GM21423 (cell line): Measurements from ENCODE around the gene PTAFR.
A peak's percentile ranks its signal among the peaks of the same experiment; 100 is the strongest.

Source experiments
- ATAC-seq: cut with Tn5 transposase; IDR thresholded peaks from one replicate; pipeline ENCODE4 v1.9.1; 2021; ENCODE audit warnings: mild to moderate bottlenecking, moderate library complexity; ENCODE audit not compliant: unreplicated experiment

Gene PTAFR, protein sequence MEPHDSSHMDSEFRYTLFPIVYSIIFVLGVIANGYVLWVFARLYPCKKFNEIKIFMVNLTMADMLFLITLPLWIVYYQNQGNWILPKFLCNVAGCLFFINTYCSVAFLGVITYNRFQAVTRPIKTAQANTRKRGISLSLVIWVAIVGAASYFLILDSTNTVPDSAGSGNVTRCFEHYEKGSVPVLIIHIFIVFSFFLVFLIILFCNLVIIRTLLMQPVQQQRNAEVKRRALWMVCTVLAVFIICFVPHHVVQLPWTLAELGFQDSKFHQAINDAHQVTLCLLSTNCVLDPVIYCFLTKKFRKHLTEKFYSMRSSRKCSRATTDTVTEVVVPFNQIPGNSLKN

DNA sequence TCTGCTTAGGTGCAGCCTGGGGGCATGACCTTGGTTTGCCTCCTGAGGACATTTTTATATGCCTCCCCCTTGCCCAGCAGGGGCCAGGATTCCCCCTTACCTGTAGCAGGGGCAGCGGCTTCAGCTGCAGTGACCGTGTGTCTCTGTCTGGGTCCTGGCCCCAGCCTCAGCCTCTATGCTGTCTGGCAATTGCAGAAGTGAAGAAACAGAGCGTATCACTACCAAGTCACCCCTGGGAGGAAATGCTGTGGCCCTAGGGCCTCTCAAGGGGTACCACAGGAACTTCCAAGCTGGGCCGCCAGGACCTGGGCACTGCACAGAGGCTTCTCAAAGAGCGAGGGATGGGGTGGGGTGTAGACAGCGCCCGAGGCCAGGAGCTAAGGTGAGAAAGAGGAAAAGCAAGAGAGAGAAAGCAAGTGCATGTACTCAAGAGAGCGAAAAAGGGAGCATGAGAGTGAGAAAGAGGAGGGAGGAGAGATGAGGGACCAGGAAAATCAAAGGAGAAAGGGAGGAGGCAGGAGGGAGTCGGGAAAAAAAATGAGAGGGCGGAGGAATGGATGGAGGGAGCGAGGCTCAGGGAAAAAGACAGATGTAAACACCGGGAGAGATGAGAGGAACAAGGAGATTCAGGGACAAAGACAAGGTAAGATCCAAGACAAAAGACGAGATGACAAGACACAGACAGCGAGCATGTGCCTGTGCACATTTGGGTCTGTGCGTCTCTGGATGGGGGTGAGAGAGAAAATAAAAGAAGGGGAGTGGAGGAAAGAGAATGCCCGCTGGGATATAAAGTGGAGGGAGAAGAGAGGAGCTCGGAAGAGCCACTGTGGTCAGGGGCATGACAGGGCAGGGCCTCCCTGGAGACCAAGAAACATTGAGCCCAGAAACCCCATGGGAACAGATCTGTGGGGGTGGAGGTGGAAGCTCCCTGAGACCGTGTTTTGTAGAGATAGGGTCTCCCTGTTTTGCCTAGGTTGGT, at the start of gene PTAFR:
PTAFR (minus strand) TSS at position 199 of the 979 bp plus-strand sequence. CDS start 25,669 bp downstream, outside the sequence.
- ATAC-seq = no peak

DNA sequence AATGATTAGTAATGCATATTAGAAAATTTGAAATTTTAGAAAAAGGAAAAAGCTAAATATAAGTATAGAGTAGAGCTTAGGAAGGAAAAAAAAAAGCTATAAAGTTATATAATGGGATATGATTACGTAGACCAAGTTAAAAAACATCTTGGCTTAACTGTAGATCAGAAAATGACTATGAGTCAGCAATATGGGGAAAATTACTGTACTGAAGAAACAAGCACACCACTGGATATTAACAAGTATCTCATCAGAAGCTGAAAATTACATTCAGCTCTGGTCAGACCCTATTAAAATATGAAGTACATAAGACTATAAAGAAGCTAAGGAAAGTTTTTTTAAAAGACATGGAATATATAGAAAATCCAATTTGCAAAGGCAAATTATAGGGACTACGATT, 36.8 kb upstream of the PTAFR start:
- ATAC-seq = no peak

DNA sequence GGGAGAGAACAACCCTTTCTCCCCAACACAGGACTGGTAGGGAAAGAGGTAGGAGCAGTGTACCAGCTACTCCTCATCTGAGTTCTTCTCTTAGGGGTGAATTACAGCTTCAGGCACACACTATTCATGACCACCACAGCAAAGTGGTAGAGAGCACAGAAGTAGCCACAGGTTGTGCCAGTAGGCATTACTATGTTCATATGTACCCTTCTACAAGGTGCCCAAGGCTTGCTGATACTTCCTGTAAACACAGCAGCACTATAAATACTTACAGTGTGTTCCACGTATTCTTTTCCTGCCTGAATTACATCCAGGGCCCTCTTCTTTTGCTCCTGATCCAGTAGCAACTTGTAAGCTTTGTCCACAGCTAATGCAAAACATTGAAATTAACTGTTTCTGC, 33.2 kb upstream of the PTAFR start:
- ATAC-seq = no peak

DNA sequence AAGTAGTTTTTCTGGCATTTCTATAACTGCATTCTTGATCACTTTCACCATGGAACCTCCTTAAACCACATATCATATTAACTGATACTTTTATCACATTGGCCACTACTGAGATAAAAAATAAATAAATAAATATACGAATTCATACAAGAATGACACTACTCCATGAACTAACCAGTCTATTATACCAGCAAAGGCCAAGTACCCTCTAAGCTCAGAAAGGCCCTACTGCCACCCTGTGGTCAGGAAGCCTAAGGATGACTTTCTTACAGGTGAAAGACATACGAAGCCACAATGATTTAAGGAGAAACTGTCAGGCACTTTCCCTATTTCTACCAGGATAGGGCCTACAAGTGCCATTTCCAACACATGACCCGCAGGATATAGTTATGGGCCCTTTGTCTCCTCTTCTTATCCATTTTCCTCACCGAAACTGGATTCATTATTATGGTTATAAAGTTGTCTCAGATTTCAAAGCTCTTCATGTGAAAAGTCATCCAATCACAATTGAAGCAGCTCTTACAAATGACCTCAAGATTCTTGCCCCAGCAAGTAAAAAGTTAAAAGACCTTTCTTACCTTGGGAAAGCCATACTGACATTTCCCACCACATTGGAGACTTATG, 32.4 kb upstream of the PTAFR start:
- no peak for ATAC-seq

DNA sequence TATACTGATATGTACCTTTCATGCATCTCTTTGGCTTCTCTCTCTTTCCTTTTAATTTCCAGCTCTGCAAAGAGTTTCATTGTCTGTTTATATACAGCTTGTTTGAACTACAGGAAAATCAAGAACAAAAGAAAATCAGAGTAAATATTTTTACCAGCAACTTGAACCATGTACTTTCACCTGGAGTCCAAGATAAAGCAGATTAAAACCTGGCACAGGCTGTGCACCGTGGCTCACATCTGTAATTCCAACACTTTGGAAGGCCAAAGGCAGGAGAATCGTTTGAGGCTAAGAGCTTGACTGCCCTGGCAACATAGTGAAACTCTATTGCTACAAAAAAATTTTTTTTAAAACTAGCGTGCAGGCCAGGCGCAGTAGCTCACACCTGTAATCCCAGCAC, 28.8 kb upstream of the PTAFR start:
- no peak for ATAC-seq

DNA sequence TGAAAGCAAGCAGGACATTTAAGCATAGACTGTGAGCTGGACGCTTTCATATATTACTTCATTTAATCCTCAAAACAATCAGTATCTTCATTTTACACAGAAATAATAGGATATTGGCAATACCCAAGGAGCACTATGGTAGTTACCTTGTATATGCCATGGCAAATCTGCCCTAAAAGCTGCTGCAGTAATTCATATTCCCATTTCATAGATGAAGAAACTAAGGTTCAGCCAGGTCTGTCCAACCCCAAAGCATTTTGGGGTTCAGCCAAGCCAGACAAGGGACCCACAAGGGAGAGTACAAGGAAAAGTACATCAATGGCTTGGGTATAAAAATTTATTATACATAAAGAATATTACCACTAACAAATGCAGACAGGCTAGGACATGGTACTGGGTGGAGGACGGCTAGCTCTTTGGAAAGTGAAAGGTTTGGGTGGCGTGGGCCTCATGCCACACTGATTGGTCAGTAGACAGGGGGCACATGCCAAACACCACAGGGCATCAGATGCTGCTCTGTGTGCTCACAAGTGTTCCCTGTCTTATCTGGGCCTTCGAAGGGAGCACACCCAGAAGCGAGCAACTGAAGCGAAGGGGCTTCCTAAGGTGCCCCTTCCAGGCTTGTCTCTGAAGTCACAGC, 23.9 kb upstream of the PTAFR start:
- ATAC-seq = no peak

DNA sequence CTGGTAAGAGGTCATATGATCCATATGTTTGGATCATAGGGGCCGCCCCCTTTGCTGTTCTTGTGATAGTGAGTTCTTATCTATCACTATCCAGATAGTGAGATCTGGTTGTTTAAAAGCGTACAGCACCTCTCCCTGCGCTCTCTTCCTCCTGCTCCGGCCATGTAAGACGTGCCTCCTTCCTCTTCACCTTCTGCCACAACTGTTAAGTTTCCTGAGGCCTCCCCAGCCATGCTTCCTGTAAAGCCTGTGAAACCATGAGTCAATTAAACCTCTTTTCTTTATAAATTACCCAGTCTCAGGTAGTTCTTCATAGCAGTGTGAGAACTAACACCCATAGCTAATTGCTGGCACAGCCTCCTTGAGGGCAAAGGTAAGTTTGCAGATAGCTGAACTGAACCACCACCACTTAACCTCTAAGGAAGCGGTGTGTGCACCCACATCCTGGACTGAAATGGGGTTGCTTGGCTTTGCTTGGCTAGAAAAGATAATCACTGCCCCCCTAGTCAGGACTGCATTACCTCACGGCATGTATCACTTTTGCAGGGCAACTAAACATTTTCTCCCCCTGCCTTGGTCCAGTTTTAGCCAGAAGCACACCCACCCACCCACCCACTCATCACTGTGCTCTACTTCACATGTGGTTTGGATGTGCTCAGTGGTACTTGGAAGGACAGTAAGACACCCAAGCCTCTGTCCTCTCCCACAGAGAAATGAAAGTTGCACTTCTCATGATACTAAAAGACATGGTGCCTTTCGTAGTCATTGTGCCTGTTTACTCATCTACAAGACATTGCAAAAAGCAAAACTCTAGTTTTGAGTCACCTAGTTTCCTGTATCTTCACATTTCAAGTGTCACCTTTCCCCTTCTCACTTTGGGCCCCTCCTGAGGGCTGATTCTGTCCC, 23.1 kb upstream of the PTAFR start:
- peak; percentile 68 for ATAC-seq

DNA sequence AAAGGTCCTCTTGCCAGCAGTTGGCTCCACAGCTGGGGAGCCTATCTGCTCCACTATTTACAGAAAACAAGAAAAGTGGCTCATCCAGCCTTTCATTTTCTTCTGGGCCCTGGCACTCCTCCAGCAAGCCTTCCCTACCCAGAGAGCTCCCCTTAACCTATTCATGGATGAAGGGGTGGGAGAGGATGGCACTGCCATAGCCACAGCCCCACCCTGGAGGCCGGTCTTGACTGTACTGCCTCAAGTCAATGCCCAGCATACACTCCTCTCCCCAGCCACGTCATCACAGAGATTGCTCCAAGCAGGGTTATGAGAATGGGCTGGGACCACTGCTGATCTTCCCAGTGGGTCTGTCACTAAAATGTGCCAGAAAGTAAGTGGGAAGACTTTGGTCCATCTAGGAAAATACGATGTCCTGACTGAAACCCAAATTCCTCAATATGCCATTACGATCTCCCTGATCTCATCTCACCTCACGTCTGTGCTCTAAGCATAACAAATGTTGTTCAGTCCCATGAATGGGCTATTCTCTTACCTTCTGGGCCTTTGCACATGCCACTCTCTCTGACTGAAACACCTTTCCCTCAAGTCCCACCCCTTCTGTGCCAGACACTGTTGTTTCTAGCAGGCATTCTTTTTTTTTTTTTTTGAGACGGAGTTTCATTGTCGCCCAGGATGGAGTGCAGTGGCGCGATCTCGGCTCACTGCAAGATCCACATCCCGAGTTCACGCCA, 21.4 kb upstream of the PTAFR start:
- ATAC-seq = no peak

DNA sequence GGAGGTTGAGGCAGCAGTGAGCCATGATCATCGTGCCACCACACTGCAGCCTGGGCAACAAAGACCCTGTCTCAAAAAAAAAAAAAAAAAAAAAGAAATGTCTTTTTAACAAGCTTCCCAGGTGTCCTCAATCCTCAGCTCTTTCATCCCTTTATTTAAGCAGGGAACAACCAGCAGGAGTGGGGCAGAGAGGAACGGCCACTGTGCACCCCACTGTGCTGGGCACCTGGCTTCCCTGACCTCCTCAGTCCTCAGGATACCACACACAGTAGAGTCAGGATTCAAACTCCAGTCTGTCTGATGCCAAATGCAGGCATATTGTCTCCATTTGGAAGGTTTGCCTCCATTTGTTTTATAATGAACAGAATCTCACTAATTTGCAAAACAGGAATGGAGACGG, 19.8 kb upstream of the PTAFR start:
- no peak for ATAC-seq

DNA sequence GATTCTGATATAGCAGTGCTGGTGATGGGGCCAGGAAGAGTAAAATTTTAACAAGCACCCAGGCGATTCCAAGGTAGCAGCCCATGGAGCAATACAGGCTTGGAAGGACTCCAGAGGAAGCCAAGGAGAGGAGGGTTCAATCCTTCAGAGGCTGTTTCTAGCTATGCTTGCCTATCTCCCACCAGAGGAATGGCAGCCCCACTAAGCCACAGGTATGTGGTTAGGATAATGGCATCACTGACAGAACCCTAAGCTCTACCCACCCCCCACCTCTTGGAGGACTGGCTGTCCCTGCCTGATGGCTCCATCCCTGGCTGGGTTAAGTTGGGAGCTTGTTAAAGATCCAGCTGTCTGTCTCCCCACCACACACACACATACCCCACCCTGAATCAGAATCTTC, 19.3 kb upstream of the PTAFR start:
- ATAC-seq = no peak

DNA sequence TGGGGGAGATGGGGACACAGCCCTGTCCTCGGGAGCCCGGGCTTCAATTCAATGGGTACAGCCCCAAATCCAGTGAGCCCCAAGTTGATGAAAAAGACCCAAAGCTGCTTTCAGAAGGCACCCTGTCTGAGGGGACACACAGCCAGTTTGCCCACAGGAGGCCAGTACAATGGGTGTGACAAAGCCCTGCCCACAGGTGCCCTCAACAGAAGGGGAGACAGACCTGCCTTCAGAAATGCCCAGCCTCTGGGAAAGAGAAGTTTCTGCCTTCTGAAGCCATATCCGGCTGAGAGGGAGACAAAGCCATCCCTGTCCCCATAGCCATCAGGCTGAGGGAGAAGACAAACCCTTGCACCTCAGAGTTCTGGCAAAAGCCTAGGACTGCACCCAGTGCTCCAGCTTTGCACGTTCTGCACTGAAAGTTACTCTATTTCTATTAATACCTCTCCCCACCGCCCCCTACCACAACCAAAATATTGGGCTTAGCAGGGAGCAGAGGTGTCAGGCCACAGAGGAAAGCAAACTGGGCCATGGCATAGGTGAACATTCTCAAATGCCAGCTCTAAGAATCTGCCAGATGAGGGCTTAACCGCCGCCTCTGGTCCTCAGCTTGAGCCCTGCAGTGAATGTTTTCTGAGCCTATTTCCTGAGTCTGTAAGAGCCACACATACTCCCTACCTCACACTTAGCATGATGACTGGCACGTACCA, 18.0 kb upstream of the PTAFR start:
- ATAC-seq = no peak

DNA sequence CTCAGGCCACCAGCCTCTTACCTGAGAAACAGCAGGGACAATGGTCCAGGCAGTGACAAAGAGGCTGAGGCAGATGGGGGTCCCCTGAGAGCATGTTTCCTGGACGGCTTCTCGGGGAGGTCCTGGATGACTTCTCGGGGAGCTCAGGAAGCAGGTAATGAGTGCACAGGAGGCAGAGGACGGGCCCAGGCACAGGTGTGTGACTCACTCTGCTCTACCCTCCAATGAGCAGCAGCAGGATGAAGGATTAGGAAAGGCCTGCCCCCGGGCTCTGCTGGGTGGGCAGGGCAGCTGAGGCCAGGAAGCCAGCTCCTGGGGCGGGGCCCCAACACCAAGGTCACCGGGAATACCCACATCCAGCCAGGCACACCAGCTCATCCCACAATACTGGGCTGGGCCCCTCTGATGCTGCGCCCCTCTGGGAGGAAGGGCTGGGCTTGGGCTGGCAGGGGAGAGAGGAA, 17.2 kb upstream of the PTAFR start:
- ATAC-seq = no peak

DNA sequence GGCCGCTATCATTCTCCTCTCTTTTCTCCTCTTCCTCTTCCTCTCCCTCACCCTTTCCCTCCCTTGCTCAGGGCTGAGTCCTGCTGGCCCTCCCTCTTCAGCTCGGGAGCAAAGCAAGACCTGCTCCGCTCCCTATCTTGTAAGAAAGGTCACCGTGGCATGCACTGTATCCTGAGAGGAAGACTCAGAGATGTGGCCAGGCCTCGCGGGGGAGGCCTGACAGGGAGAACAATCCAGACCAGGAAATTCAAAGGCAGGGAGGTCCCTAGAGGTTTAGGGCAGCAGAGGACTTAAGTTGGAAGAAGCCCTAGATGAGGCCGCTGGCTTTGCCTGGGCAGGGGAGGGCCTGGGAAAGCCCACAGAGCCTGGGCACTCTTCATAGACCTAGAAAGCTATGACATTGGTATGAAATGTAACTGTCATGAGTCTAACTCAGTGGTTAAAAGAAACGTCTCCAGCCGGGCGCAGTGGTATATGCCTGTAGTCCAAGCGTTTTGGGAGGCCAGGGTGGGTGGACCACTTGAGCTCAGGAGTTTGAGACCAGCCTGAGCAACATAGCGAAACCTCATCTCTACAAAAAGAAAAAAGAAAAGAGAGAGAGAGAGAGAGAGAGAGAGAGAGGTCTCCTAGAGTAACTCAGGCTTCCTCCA, 14.6 kb upstream of the PTAFR start:
- no peak for ATAC-seq

DNA sequence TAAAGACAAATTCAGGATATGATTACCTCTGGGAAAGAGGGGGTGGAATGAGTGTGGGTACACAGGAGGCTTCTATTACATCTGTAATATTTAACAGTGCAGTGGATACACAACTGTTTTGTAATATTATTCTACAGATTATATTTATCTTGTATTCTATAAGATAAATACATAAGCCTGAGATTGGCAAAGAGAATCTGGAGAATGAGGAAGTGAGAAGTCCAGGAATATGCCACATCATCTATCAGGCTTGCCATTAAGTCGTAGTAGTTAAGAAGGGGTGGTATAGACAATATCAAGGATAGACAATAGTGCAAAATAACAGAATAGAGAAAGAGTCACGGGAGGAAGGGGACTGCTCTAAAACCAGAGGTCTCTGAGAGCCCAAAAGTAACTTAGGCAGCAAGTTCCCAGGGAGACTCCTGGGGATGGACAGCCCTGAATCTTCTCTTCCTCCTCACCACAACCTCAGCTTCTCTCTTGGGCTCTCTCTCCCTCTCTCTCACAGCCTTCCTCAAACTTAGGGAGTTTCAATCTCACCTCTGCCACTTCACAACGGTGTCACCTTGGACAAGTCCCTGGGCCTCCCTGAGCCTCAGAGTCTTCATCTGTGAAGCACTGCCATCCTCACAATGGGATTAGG, 14.0 kb upstream of the PTAFR start:
- no peak for ATAC-seq

DNA sequence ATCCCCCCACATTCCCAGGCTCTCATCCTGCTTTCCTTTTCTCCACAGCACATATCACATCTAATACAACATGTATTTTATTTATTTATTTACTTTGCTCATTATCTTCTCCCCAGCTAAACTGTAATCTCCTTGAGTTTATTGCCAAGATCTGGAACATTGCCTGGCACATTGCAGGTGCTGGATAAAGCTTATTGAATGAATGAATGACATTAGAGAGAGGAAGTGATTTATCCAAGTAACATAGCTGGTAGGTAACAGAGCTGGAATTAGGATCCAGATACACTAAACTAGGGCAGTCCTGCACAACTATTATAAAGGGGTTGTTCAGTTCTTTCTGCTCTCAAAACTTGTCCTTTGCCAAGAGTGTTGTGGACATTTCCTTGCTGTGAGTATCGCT, 8.6 kb upstream of the PTAFR start:
- ATAC-seq = no peak

DNA sequence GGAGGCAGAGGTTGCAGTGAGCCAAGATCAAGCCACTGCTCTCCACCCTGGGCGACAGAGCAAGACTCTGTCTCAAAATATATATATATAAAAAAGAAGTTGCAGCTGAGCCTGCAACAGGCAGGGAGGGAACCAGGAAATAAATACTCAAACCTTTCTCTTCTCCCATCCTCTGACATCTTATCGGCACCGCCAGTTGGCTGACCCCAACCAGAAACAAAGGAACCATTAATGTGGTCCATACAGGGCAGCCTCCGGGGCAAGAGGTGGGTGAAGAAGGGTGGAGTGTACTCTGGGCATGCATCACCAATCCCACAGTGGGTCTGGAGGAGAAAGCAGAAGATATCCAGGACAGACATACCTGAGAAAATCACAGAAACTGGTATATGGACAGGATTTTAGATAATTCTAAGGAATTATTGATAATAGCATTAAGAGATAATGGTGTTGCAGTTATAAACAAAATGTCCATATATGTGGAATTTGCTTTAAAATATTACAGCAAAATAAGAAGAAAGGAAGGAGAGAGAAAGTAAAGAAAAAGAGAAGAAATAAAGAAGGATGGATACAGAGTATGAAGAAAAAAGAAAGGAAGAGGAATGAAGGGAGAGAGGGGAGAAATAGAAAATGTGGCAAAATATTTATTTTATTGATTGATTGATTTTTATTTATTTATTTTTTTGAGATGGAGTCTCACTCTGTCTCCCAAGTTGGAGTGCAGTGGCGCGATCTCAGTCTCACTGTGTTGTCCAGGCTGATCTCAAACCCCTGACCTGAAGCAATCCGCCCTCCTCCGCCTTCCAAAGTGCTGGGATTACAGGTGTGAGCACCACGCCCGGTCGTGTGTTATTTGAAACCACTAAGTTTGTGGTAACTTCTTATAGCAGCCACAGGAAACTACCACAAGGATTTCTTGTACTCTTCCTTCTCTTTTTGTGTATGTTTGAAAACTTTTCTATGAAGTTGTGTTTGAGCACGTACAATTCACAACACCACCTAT, 4.1 kb upstream of the PTAFR start:
- ATAC-seq = no peak
